GM23248 (cell line): ENCODE results near the gene DNPH1.

Source experiments
- EZH2 ChIP-seq: fragments of 200-600 bp; sonication (generic); IDR thresholded peaks from 2 replicates; pipeline ENCODE4 v1.6.1; 2018; ENCODE audit warnings: antibody characterized with exemption, mild to moderate bottlenecking; ENCODE audit not compliant: insufficient read depth, poor library complexity, severe bottlenecking
- EZH2phosphoT487 ChIP-seq: fragments of 200-600 bp; sonication (generic); IDR thresholded peaks from 2 replicates; pipeline ENCODE4 v1.6.1; 2018; ENCODE audit warnings: antibody characterized with exemption, moderate library complexity, mild to moderate bottlenecking, low read depth; ENCODE audit not compliant: insufficient read depth

DNA sequence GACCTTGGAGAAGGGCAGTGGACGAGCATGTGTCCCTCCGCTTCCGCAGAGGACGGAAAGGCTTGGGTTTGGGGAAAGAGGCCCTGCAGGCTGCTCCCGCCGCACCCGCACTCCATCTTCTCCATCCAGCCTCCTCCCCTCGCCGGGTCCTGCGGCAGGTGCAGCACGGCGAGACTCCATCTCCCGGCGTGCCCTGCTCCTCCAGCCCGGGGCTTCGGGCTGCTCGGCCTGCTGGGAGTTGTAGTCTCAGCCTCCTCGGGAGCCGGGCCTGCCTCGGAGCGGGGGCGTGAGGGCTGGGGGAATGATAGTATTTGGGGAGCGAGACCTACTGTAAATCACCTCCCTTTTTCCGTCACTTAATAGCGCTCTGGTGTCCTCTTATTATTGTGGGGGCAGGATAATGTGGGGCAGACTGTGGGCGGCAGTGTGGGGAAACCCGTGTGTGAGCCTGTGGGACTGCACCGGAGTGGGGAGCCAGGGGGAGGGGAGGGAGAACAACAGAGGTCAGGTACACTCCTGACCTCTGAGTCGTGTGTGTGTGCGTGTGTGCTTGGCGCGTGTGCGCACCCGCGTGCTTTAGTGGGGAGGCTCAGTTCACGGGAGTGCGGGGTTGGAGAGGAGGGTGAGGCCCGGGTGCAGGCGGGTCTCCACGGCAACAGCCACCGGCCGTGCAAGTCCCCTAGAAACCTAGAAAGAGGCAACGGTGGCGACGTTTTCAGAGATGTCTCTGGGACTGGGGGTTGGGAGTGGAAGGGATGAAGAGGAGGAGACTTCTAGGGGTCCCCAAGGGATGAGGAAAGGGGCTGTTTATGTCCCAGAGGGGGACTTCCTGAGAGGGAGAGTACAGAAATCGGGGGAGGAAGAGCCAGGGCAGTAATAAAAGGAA, 18.1 kb upstream of the DNPH1 start:
- TF ChIP-seq EZH2 (no peak), EZH2phosphoT487 (no peak)
